Measurements from ENCODE around the gene SCART1. TPM values are rescaled to one million over a fixed set of nuclear protein-coding genes. Genes with fewer than 3 reads are reported as not detected.
"Not testable (repeated sequence)": the region's sequence is repeated elsewhere in the genome, so short reads cannot be mapped to it uniquely, and the experiment has no call there.

Gene SCART1
- total RNA-seq, 2 donors from 2014 or later, result 2.2 to 10.1 TPM

DNA sequence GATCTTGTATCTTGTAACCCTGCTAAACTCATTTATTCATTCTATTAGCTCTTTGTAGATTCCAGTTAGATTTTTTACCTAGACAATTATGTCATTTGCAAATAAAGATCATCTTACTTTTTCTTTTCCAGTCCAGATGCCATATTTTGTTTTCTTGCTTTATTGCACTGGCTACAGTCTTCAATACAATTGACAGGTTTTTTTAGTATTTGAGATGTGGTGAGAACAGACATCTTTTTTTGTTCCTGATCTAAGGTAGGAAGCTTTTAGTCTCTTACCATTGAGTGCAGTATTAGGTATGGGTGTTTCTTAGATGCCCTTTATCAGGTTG is 41.4 kb upstream of the SCART1 start:
- no peak for DNase-seq (ENCODE audit: low spot score)
- Histone ChIP-seq H3K27me3 (replicated peaks; ENCODE audit: insufficient read depth) (no peaks in the 10 kb centered on the region), H3K9me3 (no peaks in the 10 kb centered on the region), H3K4me3 (no peak overlapping the region), H3K36me3 (no peaks in the 10 kb centered on the region), H3K27ac (no peak overlapping the region), H3K4me1 (replicated peaks) (no peaks in the 10 kb centered on the region)
- no peak for TF ChIP-seq POLR2A (IDR thresholded peaks at IDR 0.05)
- TF ChIP-seq, protein P1, sequence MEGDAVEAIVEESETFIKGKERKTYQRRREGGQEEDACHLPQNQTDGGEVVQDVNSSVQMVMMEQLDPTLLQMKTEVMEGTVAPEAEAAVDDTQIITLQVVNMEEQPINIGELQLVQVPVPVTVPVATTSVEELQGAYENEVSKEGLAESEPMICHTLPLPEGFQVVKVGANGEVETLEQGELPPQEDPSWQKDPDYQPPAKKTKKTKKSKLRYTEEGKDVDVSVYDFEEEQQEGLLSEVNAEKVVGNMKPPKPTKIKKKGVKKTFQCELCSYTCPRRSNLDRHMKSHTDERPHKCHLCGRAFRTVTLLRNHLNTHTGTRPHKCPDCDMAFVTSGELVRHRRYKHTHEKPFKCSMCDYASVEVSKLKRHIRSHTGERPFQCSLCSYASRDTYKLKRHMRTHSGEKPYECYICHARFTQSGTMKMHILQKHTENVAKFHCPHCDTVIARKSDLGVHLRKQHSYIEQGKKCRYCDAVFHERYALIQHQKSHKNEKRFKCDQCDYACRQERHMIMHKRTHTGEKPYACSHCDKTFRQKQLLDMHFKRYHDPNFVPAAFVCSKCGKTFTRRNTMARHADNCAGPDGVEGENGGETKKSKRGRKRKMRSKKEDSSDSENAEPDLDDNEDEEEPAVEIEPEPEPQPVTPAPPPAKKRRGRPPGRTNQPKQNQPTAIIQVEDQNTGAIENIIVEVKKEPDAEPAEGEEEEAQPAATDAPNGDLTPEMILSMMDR (IDR thresholded peaks at IDR 0.05), result no peak
- no peak for TF ChIP-seq POLR2AphosphoS5 (IDR thresholded peaks at IDR 0.05)
- intact Hi-C loops (cut with DNase I), result no loop called here

DNA sequence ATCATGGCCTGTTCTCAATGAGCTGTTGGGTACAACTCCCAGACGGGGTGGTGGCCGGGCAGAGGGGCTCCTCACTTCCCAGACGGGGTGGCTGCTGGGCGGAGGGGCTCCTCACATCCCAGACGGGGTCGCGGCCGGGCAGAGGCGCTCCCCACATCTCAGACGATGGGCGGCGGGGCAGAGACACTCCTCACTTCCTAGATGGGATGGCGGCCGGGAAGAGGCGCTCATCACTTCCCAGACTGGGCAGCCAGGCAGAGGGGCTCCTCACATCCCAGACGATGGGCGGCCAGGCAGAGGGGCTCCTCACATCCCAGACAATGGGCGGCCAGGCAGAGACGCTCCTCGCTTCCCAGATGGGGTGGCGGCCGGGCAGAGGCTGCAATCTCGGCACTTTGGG is 39.3 kb upstream of the SCART1 start:
- intact Hi-C loops (cut with DNase I), result not testable (repeated sequence)

DNA sequence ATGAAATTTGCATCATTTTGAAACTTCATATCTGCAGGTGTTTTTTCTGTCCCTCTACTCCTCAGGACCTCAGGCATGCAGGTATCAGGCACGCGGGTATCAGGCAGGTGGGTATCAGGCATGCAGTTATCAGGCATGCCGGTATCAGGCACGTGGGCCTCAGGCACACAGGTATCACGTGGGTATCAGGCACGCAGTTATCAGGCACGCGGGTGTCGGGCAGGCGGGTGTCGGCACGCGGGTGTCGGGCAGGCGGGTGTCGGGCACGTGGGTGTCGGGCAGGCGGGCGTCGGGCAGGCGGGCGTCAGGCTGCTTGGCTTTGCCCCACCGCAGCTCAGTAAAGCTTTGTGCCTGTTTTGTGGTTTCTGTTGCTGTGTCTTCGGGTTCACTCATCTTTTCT is 38.0 kb upstream of the SCART1 start:
- H3K9me3 ChIP-seq, result no peaks in the 10 kb centered on the region
- no peak for TF ChIP-seq POLR2AphosphoS5 (IDR thresholded peaks at IDR 0.05)
- no peak for TF ChIP-seq POLR2A (IDR thresholded peaks at IDR 0.05)
- TF ChIP-seq, protein P1 (IDR thresholded peaks at IDR 0.05), result no peak
- intact Hi-C loops (cut with DNase I), result no loop called here
- no peaks in the 10 kb centered on the region for H3K36me3 ChIP-seq
- H3K27me3 ChIP-seq (replicated peaks; ENCODE audit: insufficient read depth), result no peaks in the 10 kb centered on the region
- H3K4me1 ChIP-seq (replicated peaks), result no peaks in the 10 kb centered on the region
- no peak overlapping the region for H3K27ac ChIP-seq
- no peak overlapping the region for H3K4me3 ChIP-seq
- DNase-seq (ENCODE audit: low spot score), result no peak
- WGBS, result 97% methylated on average over 25 of the region's 25 CpGs

More for the DNA sequence above, 39.3 kb upstream of the SCART1 start:
- not testable (repeated sequence) for DNase-seq (ENCODE audit: low spot score); H3K36me3 ChIP-seq; H3K27me3 ChIP-seq (replicated peaks; ENCODE audit: insufficient read depth); H3K4me1 ChIP-seq (replicated peaks); H3K27ac ChIP-seq; H3K4me3 ChIP-seq; H3K9me3 ChIP-seq
- WGBS, result over 99% methylated on average over 11 of the region's 23 CpGs

DNA sequence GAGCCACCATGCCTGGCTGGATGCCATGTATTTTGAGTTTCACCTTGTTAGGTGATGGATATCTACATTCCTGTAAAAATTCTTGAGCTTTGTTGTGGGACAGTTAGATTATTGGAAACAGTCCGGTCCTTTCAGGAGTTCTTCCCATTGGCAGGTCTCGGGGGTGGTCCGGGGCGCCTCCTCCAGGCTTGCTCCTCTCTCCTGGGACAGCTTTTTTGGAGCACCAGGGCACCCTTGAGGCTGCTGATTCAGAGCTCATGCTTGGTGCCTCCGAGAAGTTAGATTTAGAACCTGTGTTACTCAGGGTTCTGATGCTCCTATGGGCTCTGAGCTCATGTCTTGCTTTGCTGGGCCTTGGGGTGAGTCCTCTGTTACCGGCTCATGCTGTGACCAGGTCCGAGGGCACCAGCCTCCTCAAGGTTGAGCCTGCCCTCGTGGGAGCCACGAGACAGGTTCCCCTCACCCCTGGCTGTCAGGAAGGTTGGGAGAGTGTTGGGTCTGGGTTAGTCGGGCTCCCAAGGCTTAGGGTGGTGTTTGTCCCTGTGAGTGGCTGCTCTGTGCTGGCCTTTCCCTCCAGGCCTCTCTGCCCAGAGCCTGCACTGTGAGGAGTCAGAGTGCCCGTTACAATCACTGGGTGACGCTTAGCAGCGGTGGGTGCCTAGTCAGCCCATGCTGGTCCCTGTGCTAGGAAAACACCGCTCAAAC is 35.3 kb upstream of the SCART1 start:
- Histone ChIP-seq H3K9me3 (no peaks in the 10 kb centered on the region), H3K4me1 (replicated peaks) (no peaks in the 10 kb centered on the region), H3K27ac (no peak overlapping the region), H3K27me3 (replicated peaks; ENCODE audit: insufficient read depth) (no peaks in the 10 kb centered on the region), H3K36me3 (no peaks in the 10 kb centered on the region), H3K4me3 (no peak overlapping the region)
- 90% methylated on average over 14 of the region's 14 CpGs for WGBS
- TF ChIP-seq POLR2A (IDR thresholded peaks at IDR 0.05) (no peak), POLR2AphosphoS5 (IDR thresholded peaks at IDR 0.05) (no peak)
- TF ChIP-seq, protein P1 (IDR thresholded peaks at IDR 0.05), result no peak
- DNase-seq (ENCODE audit: low spot score), result peak; percentile 3
- intact Hi-C loops (cut with DNase I), result no loop called here

DNA sequence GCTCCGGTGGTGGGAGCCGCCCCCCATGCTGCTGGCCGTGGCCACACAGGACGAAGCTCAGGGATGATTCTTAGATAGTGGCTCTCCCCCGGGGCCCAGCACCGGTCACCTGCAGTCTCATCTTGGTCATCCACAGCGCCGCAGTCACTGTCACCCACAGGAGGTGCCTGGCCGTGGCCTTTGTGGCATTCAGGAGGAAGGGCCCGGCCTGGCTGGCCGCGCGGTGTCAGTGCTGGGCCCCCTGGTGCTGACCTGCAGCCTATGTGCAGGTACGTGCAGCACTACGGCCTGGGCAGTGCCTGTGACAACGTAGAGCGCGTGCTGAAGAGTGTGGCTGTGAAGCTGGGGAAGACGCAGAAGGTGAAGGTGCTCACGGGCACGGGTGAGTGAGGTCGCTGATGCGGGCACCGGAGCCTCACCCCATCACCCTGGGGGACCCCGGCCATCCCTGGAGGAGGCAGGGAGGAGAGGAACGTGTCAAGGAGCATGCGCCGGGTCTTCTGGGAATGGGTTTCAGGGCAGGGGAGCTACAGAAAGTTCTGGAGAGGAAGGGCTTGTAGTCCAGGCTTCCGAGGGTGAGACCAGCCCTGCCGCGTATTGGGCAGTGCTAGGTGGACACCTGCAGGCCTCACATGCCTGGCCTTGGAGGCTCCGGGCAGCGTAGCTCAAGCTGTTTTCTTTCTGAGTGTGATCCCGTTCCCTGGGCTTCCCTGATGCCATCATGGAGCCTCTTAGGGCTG is 34.4 kb upstream of the SCART1 start:
- 92% methylated on average over 34 of the region's 34 CpGs for WGBS
- H3K4me3 ChIP-seq, result no peak overlapping the region
- no peaks in the 10 kb centered on the region for H3K36me3 ChIP-seq
- no peaks in the 10 kb centered on the region for H3K9me3 ChIP-seq
- no peak overlapping the region for H3K27ac ChIP-seq
- TF ChIP-seq POLR2AphosphoS5 (IDR thresholded peaks at IDR 0.05) (no peak), POLR2A (IDR thresholded peaks at IDR 0.05) (no peak)
- TF ChIP-seq, protein P1 (IDR thresholded peaks at IDR 0.05), result no peak
- intact Hi-C loops (cut with DNase I), result no loop called here
- no peaks in the 10 kb centered on the region for H3K4me1 ChIP-seq (replicated peaks)
- no peak for DNase-seq (ENCODE audit: low spot score)
- H3K27me3 ChIP-seq (replicated peaks; ENCODE audit: insufficient read depth), result no peaks in the 10 kb centered on the region

All from prostate gland (tissue), 2 donors.